Body of pancreas (tissue), 4 donors: ENCODE measurements around the gene CYGB. TPM values are rescaled to one million over a fixed set of nuclear protein-coding genes. Genes with fewer than 3 reads are reported as not detected.

Source experiments
- ATAC-seq: fragments of 150-250 bp; one replicate; pipeline ENCODE4 v1.9.1; 2016
- DNase-seq, 4 donors: peaks; one replicate each; pipeline ENCODE4 v3.0.0-alpha.2; 2019
- H3K27ac ChIP-seq, 4 donors: fragments of 200-600 bp; sonication (generic); 1 replicate in 3 of 4; 2 replicates in 1 of 4; pipeline versions ENCODE4 v1.5.1 to v1.6.1; 2016 to 2019; ENCODE audit warnings: mild to moderate bottlenecking in 1 of 4, mixed read lengths in 1 of 4, moderate library complexity in 1 of 4
- H3K27me3 ChIP-seq, 2 donors: fragments of 200-600 bp; sonication (generic); one replicate each; pipeline ENCODE4 v1.6.0; 2016; ENCODE audit warnings: mild to moderate bottlenecking in 1 of 2
- H3K36me3 ChIP-seq, 2 donors: fragments of 200-600 bp; sonication (generic); replicated peaks in 1 of 2; 2 replicates each; pipeline ENCODE4 v1.5.1; 2016; ENCODE audit warnings: low read depth in 2 of 2; ENCODE audit not compliant: insufficient read depth in 1 of 2
- H3K4me1 ChIP-seq: fragments of 200-600 bp; sonication (generic); one replicate; pipeline ENCODE4 v1.6.0; 2016
- H3K4me3 ChIP-seq, 2 donors: fragments of 200-600 bp; sonication (generic); 1 replicate in 1 of 2; 2 replicates in 1 of 2; pipeline ENCODE4 v1.5.1; 2016 to 2019
- H3K9me3 ChIP-seq, 3 donors: fragments of 200-600 bp; sonication (generic); 1 replicate in 2 of 3; 2 replicates in 1 of 3; pipeline ENCODE4 v1.5.1; 2016
- CTCF ChIP-seq, 7 experiments: fragments of 450-650 bp in 4 of 7; fragments of 200-600 bp in 3 of 7; sonication (generic) in 3 of 7; IDR thresholded peaks; one replicate each; pipeline ENCODE4 v1.5.1; 2016 to 2019; ENCODE audit warnings: antibody characterized with exemption in 7 of 7
- POLR2A ChIP-seq, 3 donors: fragments of 450-650 bp; IDR thresholded peaks; one replicate each; pipeline ENCODE4 v1.6.1; 2016; ENCODE audit warnings: antibody characterized with exemption in 3 of 3, mild to moderate bottlenecking in 2 of 3
- WGBS, 2 donors: methylation state at CpG; one replicate each; pipeline ENCODE4 v1.1.5; 2017; 5-methylcytosine and 5-hydroxymethylcytosine counted together
- intact Hi-C: fragments of 100-400 bp; cut with DNase I; formaldehyde crosslinking; loops from one replicate; pipeline ENCODE4 v1.15.1; 2023
- total RNA-seq, 2 donors: library from RNA; depleted of rRNA; stranded (reverse); fragments of >200 nt; gene quantifications; one replicate each; pipeline ENCODE4 v1.1.0, GENCODE V29; 2016

Gene CYGB
- total RNA-seq, 2 donors from 2014 or later, result 9.6 to 21.1 TPM

GRCh38 chr17:76548378-76549214 lies 11.1 kb upstream of the CYGB start:
- H3K4me1 ChIP-seq, result peaks cover 70% of the 10 kb centered on the region
- H3K36me3 ChIP-seq, result no peaks in the 10 kb centered on the region
- H3K27me3 ChIP-seq, result peaks cover 0 to 5% of the 10 kb centered on the region in 2 donors
- peak overlapping the region in 3 of 4 donors; percentile 44 to 63 (median 56) for H3K27ac ChIP-seq
- no peak for DNase-seq
- 43 to 46% methylated on average over 8 to 9 of the region's 9 CpGs for WGBS, 2 donors
- ATAC-seq, result no peak
- intact Hi-C loops, result no loop called here
- no peak overlapping the region for H3K4me3 ChIP-seq
- TF ChIP-seq POLR2A (IDR thresholded peaks at IDR 0.05), result no peak
- no peak for TF ChIP-seq CTCF (IDR thresholded peaks at IDR 0.05)
- no peaks in the 10 kb centered on the region for H3K9me3 ChIP-seq

- Histone ChIP-seq H3K36me3 (no peaks in the 10 kb centered on the region), H3K4me3 (no peak overlapping the region), H3K27me3 (peaks cover 0 to 5% of the 10 kb centered on the region in 2 donors), H3K27ac (peak overlapping the region; percentile 15 to 66 (median 51)), H3K4me1 (peaks cover 63% of the 10 kb centered on the region), H3K9me3 (no peaks in the 10 kb centered on the region)
- intact Hi-C loops, result no loop called here
- no peak for DNase-seq
- TF ChIP-seq CTCF (IDR thresholded peaks at IDR 0.05) (no peak), POLR2A (IDR thresholded peaks at IDR 0.05) (no peak)
- WGBS, 2 donors, result 88 to 89% methylated on average over 2 of the region's 2 CpGs
- no peak for ATAC-seq
Measured at GRCh38 chr17:76547642-76548202, 10.2 kb upstream of the CYGB start.

- peaks cover 63% of the 10 kb centered on the region for H3K4me1 ChIP-seq
- ATAC-seq, result peak; percentile 43
Measured at GRCh38 chr17:76547183-76547641, 9.7 kb upstream of the CYGB start.

GRCh38 chr17:76546556-76547182 lies 9.2 kb upstream of the CYGB start:
- H3K4me1 ChIP-seq, result peaks cover 61% of the 10 kb centered on the region
- intact Hi-C loops, result no loop called here
- DNase-seq (peak in 2 of 4 donors; percentile 48 to 54), ATAC-seq (peak; percentile 19)
- H3K4me3 ChIP-seq, result no peak overlapping the region
- peak overlapping the region; percentile 39 to 66 (median 52) for H3K27ac ChIP-seq
- no peaks in the 10 kb centered on the region for H3K9me3 ChIP-seq
- 17 to 18% methylated on average over 11 of the region's 11 CpGs for WGBS, 2 donors
- H3K36me3 ChIP-seq, result no peaks in the 10 kb centered on the region
- TF ChIP-seq CTCF (IDR thresholded peaks at IDR 0.05) (no peak), POLR2A (IDR thresholded peaks at IDR 0.05) (no peak)
- peaks cover 0 to 5% of the 10 kb centered on the region in 2 donors for H3K27me3 ChIP-seq

More at GRCh38 chr17:76547183-76547641, 9.7 kb upstream of the CYGB start:
- H3K27ac ChIP-seq, result peak overlapping the region; percentile 39 to 66 (median 52)
- TF ChIP-seq POLR2A (IDR thresholded peaks at IDR 0.05) (no peak), CTCF (IDR thresholded peaks at IDR 0.05) (peak; percentile 15 to 53 (median 44))
- WGBS, 2 donors, result 49 to 54% methylated on average over 2 to 3 of the region's 3 CpGs
- peaks cover 0 to 5% of the 10 kb centered on the region in 2 donors for H3K27me3 ChIP-seq
- H3K36me3 ChIP-seq, result no peaks in the 10 kb centered on the region
- intact Hi-C loops, result no loop called here
- DNase-seq, result peak in 3 of 4 donors; percentile 50 to 54 (median 53)
- no peak overlapping the region for H3K4me3 ChIP-seq
- no peaks in the 10 kb centered on the region for H3K9me3 ChIP-seq
